Activated CD4-positive, alpha-beta T cell treated with anti-CD3 and anti-CD28 coated beads, Interleukin-2, amount 50 U/mL, for 4 hours (primary cell): Measurements from ENCODE around the gene SMYD5.

Experiments used
- DNase-seq, 2 experiments: peaks; one replicate each; pipeline ENCODE4 v3.0.0-alpha.2; 2020

SMYD5 gene

GRCh38 chr2:73243884-73244570 lies 30.0 kb downstream of the SMYD5 start:
- no peak for DNase-seq

GRCh38 chr2:73244580-73244979 lies 30.5 kb downstream of the SMYD5 start:
- DNase-seq = no peak

GRCh38 chr2:73246850-73247249 lies 32.8 kb downstream of the SMYD5 start:
- DNase-seq = no peak

- no peak for DNase-seq
Measured at GRCh38 chr2:73249636-73250035, 35.6 kb downstream of the SMYD5 start.

- DNase-seq = no peak
Measured at GRCh38 chr2:73250872-73251846, 37.1 kb downstream of the SMYD5 start.

GRCh38 chr2:73252238-73253027 lies 38.4 kb downstream of the SMYD5 start:
- no peak for DNase-seq

- no peak for DNase-seq
Measured at GRCh38 chr2:73253400-73253799, 39.4 kb downstream of the SMYD5 start.

GRCh38 chr2:73253901-73254300 lies 39.9 kb downstream of the SMYD5 start:
- no peak for DNase-seq

- DNase-seq = no peak
Measured at GRCh38 chr2:73254343-73255006, 40.4 kb downstream of the SMYD5 start.

GRCh38 chr2:73255007-73255644 lies 41.1 kb downstream of the SMYD5 start:
- DNase-seq = no peak

- DNase-seq = no peak
Measured at GRCh38 chr2:73255907-73256617, 42.0 kb downstream of the SMYD5 start.

- DNase-seq = no peak
Measured at GRCh38 chr2:73256618-73256922, 42.5 kb downstream of the SMYD5 start.

- no peak for DNase-seq
Measured at GRCh38 chr2:73257021-73257420, 43.0 kb downstream of the SMYD5 start.

- no peak for DNase-seq
Measured at GRCh38 chr2:73257425-73258125, 43.5 kb downstream of the SMYD5 start.

- no peak for DNase-seq
Measured at GRCh38 chr2:73258186-73258912, 44.3 kb downstream of the SMYD5 start.

- DNase-seq = no peak
Measured at GRCh38 chr2:73258913-73259215, 44.8 kb downstream of the SMYD5 start.

GRCh38 chr2:73259276-73259675 lies 45.2 kb downstream of the SMYD5 start:
- DNase-seq = no peak

- DNase-seq = no peak
Measured at GRCh38 chr2:73259704-73260337, 45.8 kb downstream of the SMYD5 start.

GRCh38 chr2:73260338-73260984 lies 46.4 kb downstream of the SMYD5 start:
- DNase-seq = no peak
